ENCODE results near the gene NTRK3.

NTRK3 gene

DNA sequence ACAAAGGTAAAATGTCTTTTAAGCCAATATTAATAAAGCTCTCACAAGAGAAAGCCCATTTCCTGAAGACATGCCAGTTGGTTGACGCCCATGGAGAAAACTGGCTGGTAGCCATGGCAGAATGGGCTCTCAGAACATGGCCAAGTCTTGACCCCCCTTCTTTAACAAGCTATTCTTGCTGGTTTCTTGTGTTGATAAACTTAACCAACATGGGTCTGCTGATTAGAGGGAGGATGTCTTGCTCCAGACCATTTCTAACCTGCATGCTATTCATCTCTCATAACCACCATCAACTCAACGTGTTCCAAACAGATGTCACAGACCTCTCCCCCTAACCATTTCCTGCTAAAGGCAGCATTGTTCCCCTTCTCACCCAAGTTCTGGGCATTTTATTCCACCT, 25.7 kb downstream of the NTRK3 start:
- no peak for DNase-seq

GRCh38 chr15:88225461-88225860, 31.1 kb downstream of the NTRK3 start:
- no peak for DNase-seq

DNA sequence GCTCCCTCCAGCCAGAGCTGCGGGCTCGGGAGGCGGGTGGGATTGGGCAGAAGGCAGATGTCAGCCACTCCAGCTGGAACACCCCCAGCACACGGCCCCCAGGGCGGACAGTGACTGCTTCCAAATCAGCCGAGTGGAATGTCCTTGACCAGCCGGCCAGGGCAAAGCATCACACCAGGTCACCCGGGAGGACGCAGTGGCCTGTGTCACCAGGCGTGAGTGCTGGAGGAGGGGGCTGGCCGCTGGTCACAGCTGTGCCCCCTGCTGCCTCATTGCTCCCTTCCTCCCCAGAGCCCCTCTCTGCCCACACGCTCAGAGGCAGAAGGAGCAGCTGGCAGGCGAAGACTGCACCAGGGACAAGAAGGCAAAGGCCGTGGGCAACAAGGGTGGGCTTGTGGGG, 33.5 kb downstream of the NTRK3 start:
- DNase-seq = no peak

- no peak for DNase-seq
Measured at GRCh38 chr15:88221836-88222235, 34.7 kb downstream of the NTRK3 start.

DNA sequence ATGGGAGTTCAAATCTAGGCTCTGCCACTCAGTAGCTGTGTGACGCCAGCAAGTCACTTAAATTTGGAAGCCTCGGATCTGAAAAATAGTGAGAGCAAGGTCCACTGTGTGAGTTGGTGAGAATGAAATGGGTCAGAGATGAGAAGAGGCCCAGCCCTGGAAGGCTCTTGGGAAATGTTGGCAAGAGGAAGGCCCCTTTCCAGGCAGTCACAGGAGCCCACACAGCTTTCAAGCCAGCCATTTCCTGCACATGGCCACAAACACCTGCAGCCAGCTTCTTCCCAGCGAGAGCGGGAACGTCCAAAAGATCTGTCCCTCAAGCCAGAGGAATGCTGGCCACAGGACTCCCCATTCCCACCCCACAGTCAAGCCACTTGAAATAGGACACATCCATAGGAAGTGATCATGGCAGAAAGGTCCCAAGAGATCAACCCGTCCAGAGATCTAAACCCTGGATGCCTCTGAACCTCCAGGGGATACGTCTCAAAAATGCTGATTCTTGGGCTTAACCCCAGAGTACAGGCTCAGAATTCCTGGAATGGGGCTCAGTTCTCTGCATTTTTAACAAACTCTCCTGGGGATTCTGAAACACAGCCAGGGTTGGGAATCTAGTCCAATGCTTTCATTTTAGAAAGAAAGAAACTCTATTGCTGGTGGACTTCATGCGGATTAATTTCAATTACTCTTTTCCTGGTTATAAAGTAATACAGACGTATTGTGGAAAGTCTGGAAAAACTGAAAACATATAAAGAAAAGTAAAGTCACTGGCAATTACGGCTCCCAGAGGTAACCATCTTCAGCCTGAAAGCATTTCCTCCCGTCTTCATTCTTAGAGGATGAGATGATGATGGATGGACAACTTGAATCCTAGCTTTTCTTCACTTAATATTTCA, 35.9 kb downstream of the NTRK3 start:
- no peak for DNase-seq

DNA sequence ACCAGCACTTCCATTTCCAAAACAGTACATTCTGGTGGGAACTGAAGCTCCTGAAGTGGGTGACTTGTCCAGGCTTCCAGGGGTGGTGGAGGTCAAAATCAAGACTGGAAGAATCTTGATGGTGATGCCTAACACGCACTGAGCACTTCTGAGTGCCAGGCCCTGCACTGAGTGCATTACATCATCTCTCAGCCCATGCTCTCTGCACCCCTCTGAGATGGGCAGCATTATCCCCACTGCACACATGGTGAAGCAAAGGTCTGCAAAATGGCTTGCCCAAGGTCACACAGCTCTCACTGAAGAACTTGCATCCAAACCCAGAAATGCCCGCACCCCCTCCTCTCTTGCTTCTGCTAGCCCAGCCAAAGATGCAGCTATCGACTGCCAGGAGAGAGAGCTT, 36.9 kb downstream of the NTRK3 start:
- DNase-seq = no peak

DNA sequence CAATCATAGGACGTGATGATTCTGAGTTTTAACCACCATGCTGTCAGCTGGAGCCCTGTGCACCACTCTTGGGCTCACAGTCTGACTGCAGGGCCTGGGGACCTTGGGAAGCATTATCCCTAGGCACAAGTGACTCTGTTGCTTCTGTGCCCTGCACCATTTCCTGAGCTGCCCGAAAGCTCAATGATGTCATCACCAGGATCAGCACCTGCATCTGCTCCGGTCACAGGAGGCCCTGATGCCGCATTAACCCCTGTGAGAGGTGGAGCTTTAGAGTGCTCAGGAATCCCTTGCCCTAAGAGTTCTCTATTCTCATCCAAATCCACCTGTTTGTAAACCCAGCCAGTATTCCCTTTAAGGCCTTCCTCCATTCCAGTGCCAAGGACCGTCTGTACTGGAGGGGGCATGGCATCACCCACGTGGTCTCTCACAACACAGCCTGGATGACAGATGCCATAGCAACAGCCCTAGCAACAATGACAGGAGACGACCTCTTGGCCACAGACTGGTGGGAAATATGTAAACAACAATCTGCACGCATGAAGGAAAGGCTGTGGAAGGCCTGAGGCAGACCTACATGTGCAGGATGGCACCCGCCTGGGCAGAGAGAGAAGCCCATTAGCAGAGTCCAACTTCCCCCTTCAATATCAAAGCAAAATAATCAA, 37.9 kb downstream of the NTRK3 start:
- no peak for DNase-seq

- DNase-seq = no peak
Measured at GRCh38 chr15:88215066-88215648, 41.4 kb downstream of the NTRK3 start.

- no peak for DNase-seq
Measured at GRCh38 chr15:88209111-88209510, 47.4 kb downstream of the NTRK3 start.

- no peak for DNase-seq
Measured at GRCh38 chr15:88208396-88208795, 48.1 kb downstream of the NTRK3 start.

- no peak for DNase-seq
Measured at GRCh38 chr15:88207565-88207964, 49.0 kb downstream of the NTRK3 start.

DNA sequence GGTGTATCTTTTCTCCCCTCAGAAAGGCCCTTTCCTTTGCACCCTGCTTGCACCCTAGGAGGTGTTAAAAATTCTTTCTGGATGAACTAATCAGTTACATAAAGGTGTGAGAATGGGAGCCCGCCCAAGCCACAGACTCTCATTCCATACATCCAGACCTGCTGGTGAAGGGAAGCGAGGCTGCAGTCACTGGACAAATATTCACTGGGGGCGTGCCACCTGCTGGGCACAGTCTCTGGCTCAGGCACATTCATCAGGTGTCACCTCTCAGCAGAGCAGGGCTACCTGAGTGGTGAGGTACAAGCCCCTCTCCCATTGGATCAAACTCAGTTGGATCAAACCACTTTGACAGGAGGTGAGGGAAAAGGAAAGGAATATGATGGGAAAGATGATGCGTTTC, 52.0 kb downstream of the NTRK3 start:
- no peak for DNase-seq

- no peak for DNase-seq
Measured at GRCh38 chr15:88202231-88202630, 54.3 kb downstream of the NTRK3 start.

DNA sequence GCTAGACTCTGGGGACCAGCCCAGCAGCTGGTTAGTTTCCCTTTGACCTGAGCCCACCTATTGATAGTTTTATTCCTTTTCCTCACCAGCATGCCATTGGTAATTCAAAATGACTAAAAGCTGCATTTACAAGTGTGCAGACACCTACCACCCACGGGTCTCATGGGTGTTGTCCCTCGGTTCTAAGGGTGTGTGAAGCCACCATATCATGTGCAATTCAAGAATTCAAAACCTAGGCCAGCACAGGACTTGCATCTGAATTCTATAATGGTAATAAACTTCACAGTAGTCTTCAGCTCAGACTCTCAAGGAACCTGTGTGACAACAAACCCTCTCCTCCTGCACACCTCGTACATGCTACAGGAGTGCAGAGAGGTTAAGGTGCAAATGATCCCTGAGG, 55.3 kb downstream of the NTRK3 start:
- DNase-seq = no peak

DNA sequence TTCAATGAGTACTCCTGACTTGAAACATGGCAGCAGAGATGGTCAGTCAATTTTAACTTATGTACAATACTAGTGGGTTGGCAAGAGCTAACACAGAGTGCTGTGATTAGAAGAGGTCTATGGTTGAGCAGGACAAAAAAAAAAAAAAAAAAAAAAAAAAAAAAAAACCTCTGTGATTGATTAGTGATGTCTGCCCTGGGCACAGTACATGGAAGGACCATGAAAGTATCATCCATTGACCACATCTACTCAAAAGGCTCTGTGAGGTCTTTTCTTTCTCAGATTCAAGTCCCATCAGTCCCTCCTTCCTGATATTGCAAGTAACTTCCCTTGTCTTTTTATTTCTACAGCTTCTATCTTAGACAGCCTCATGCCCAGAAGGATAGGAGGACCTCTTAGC, 59.6 kb downstream of the NTRK3 start:
- no peak for DNase-seq

- DNase-seq = no peak
Measured at GRCh38 chr15:88194162-88194561, 62.4 kb downstream of the NTRK3 start.

DNA sequence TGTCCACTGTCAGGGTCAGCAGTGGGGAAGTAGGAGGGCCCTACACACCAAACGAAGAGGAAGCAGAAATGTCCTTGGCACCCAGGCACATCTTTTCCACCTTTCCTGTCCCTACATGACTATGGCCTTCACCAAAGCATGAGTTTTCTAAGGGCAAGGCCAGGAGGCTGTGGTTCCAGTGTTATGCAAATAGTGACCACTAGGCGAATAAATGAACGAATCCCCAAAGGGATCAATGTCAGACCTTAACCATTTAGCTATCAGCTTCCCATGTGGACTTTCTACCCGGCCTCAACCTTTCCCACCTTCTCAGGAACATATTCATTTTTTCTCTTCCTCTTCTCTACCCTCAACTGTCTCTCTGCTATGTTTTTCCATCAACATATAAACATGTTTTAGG, 63.1 kb downstream of the NTRK3 start:
- DNase-seq = no peak

GRCh38 chr15:88191812-88192165, 64.8 kb downstream of the NTRK3 start:
- no peak for DNase-seq

DNA sequence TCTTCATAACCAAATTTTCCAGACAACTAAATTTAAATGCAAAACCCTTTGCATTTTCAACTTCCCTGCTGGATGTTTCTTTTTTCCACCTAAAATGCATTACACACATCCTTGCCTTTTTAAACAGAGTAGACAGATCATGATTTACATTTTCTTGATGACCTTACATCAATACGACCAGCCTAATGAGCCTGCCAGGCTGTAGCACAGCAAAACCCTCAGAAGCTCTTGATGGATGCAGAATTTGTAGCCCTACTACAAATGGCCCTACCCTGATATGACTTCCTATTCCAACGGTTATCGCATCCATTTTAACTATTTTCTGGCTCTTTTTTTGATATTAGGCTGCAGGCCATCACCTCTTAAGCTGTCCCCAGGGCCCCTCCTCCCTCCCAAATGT, 66.3 kb downstream of the NTRK3 start:
- no peak for DNase-seq

DNA sequence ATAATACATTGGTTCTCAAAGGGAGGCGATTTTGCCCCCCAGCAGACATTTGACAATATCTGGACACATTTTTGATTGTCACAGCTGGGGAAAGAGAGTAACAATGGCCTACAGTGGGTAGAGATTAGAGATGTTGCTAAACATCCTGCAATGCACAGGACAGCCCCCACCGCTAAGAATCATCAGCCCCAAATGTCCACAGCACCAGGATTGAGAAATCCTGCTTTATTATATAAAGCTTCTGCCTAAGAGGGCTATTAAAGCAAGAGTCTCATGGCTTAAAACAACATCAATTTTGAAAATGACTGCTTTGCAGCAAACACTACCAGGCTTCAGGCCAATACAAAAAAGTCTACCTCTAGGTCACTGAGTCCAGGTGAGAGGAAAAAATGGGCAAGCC, 68.2 kb downstream of the NTRK3 start:
- no peak for DNase-seq

DNA sequence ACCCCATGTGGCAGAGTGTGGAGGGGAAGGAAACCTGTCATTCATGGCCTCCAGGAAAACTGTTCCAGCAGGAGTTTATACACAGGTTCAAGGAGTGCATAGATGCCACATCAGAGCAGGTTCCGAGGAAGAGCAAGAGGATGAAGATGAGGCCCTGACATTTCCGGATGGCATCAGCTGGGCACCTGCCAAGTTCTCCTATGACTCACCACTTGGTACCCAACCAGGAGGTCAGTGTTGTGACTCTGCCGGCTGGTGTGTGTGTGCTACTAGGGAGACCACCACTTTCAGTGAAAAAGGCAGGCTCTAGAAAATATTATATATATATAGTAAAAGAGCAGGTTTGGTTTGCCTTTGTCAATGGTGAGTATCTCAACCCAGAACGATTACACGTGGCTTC, 69.3 kb downstream of the NTRK3 start:
- no peak for DNase-seq

DNA sequence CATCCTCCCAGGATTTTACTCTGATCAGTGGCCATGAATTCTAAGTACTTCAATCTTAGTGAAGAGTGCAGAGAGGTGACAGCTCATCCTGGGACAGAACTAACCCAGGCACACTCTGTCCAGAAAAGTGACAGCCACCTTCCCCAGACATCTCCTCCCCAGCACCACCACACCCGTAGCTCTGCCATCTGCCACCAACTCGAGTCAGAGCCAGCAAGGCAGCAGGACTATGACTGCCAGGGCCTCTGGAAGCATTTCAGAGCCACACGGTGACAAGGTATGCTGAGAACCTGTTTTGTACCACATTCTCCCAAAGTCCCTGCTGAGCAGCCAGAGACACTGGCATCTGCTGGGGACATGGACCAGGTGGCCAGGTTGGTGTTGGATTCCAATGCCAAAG, 71.0 kb downstream of the NTRK3 start:
- DNase-seq = no peak

- DNase-seq = no peak
Measured at GRCh38 chr15:88181613-88182012, 74.9 kb downstream of the NTRK3 start.

- no peak for DNase-seq
Measured at GRCh38 chr15:88179562-88179961, 77.0 kb downstream of the NTRK3 start.
